GM18909 (cell line): ENCODE measurements around the gene SLFNL1.

ENCODE experiments used
- ATAC-seq: cut with Tn5 transposase; IDR thresholded peaks from one replicate; pipeline ENCODE4 v1.9.1; 2021; ENCODE audit warnings: mild to moderate bottlenecking; ENCODE audit not compliant: unreplicated experiment, poor library complexity

Gene SLFNL1

DNA sequence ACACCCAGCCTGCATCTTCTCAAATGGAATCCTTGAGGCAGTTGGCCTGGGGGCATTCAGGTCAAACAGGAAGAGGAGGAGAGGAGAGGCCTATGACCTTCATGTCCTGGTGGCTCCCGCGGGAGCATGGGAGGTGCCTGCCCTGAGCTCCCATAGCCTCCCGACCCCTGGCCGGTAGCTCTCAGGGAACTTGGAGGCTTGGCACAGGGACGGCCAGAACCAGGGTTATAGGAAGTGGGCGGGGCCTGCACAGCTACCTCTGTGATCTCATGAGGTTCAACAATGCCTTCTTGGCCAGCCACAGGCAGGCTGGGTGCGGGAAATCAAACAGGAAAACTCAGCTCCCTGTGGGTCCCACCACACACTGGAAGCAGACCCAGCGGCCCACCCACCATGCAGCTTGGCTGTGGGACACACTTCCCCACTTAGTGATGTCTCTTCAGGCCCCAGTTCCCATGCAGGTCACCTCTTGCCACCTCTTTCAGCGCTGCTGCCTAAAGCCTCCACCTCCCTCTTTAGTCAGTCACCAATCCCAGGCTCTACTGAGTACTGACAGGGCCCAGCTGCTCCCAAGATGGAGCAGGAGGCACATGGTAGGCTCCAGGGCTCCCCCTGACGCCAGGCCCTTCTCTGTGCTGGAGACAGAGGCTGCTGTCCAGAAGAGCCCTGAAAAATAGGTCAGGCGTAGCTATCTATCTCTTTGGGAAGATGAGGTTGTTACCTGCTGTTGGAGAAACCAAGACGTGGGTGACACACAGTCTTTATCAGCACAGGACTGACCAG lies at the start of gene SLFNL1:
Gene SLFNL1 (minus strand): TSS at position 200 of the 783 bp plus-strand sequence. CDS start 1,065 bp downstream, outside the sequence.
- no peak for ATAC-seq

GRCh38 chr1:41056907-41057306 lies 35.4 kb upstream of the SLFNL1 start:
- no peak for ATAC-seq

DNA sequence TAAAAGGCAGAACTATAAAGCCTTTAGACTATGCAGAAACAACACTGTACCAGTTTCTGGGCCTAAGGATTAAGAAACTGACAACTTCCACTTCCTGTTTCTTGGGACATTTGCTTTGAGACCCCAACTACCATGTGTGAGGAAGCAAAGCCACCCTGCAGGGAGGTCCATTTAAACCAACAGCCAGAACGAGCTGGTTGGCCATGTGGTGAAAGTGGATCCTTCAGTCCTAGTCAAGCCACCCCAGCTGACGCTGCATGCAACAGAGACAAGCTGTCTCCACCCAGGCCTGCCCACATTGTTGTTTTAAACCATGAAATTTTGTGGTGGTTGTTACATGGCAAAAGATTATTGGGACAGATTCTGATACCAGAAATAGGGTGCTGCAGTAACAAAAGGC lies 31.8 kb upstream of the SLFNL1 start:
- no peak for ATAC-seq

GRCh38 chr1:41051022-41051421 lies 29.5 kb upstream of the SLFNL1 start:
- no peak for ATAC-seq

DNA sequence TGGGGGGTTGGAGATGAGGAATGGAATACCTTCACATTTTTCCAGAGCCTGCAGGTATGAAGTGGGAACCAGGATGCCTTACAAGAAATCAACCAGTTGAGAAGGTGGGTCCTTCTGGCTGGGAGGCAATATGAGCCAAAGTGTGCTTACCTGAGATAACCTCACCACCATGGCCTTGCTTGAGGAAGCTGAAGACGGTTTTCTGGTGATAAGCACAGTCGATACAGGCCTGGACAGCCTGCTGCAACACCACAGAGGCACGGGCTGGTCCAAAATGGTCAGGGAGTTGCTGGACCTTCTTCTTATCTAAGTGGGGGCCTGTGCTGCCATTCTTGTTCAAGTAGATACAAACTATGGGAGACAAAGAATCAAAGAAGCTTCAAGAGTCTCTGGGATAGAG lies 27.0 kb upstream of the SLFNL1 start:
- no peak for ATAC-seq

- no peak for ATAC-seq
These were observed 24.8 kb upstream of the SLFNL1 start for GRCh38 chr1:41046347-41046775.

GRCh38 chr1:41045740-41046139 lies 24.2 kb upstream of the SLFNL1 start:
- no peak for ATAC-seq

DNA sequence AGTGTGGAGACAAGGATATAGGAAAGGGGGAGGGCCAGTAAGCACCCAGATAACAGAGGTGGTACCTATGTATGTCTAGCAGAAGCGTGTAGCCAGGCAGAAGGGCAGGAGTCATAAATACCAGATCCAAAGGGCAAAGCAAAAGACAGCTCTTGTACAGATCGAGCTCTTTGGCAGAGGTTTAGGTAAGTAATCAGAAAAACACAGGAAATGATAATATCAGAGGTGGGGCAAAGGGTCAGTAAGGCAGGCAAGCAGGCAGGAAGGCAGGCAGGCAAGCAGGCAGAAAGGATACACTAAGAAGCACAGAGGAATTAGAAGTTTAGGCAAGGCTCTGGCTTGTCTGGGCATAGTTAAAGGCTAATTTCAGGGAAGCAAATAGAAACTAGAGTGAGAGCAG lies 22.7 kb upstream of the SLFNL1 start:
- ATAC-seq = no peak

DNA sequence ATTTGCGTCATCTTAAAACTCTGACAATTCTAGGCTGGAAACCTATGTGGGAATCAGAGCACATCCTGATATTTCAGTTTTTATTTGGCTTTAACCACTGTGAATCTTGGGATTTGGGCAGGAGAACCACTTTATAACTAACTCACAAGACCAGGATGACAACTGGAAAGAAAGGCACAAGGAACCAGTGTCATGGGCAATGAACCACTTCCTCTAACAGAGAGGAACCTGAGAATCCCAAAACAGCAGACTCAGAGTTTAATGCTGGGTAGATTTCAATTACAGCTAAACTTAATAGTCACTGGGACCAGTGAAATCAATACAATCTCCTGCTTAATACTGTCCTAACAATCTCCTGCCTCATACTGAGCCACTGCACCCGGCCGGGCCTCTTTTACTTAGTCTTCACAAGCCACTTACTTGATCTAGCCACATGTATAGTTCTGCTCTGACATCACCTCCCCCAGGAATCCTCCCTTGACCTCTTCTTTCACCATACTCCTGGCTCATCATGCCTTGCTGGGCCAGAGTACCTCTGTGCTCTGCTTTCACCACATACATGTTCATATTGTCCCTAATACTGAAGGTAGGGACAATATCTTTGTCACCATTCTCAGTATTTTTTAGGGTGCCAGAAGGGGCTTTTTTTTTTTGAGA lies 20.2 kb upstream of the SLFNL1 start:
- no peak for ATAC-seq

GRCh38 chr1:41038110-41038509 lies 16.6 kb upstream of the SLFNL1 start:
- ATAC-seq = no peak

DNA sequence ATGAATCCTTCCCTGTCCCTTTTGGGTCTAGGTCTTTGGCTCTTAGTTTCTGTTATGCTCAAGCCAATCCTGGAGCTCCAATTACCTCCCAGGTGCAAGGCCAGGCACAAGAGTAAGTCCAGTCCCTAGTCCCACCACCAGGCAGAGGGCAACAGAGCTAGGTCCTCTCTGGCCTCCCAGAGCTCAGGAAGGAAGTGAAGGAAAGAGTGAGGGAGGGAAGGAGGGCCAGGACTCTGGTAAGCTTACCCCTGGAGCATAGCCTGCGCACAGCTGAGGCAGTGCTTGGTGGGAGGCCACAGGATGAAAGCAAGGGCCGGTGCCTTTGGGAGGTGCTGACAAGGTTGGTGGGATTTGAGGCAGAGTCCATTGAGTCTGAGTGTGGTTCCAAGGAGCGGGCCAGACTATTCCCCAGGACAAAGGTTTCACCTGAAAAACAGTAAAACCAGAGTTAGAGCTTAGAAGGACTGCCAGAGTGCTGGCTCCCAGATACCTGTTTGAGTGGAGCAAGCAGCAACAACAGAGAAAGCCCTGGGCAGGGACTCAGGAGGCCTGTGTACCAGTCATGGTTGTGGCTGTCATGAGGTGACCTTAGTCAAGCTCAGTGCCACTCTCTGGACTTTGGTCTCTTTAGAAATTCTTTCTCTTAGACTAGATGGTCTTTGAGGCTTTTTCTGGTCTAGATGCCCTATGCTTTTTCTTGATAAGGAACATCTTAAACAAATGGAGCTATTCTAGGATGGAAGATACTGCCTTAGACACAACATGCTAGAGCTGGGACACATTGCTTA lies 15.8 kb upstream of the SLFNL1 start:
- no peak for ATAC-seq

GRCh38 chr1:41033272-41033671 lies 11.7 kb upstream of the SLFNL1 start:
- no peak for ATAC-seq

GRCh38 chr1:41032147-41032546 lies 10.6 kb upstream of the SLFNL1 start:
- no peak for ATAC-seq

GRCh38 chr1:41030872-41031616 lies 9.5 kb upstream of the SLFNL1 start:
- no peak for ATAC-seq

- no peak for ATAC-seq
These were observed 6.6 kb upstream of the SLFNL1 start for GRCh38 chr1:41028034-41028642.

DNA sequence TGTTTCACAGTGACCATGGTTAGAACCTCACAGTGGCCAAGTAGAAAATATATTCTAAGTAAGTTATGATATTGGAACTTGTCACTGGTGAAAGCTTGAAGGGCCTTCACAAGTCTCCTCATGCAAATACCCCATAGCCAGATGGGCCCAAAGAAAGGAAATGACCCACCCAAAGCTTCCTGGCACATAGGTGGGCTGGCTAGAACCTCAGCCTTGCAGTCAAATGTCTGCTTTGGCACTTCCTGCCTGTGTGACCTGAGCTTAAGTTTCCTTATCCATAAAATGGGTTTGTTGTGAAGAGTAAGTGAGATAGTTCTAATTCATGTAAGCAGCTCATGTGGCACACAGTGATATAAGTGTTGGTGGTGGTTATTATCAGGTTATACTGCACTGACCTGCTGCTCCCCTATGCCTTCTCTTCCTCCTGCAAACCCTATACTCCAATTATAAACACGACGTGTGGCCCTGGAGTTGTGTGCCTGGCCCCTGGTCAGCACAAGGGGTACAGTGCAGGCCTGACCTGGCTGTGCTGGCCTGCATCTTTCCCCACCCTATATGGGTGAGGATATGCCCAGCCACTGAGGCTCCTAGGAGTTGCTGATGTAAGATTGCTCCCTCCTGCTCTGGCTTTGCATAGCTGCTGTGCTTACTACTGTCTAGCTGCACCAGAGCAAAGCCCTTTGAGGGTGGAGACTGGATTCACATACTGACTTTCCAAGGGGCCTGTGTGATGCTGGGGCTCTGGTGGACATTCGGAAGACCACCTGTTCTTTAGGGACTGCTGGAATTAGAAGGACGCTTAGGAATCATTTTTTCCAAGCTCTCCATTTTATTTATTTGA lies 4.7 kb upstream of the SLFNL1 start:
- no peak for ATAC-seq

DNA sequence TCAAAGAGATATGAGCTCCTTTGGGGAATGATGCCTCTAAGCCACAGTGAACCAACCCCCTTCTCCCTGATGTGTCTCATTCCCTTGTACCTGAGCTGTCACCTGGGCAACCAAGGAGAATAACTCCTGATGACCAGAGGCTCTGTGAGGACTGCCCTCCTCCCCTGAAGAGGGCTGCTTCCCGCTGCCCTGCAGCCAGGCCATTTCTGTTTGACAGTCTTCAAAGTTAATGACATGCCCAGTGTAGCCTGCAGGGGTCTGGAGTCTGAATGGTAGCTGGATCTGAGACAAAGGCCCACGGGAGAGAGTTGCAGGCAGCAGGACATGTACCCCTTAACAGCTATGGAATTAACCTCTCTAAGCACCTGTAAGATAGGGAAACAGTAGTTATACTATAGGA lies 3.4 kb upstream of the SLFNL1 start:
- no peak for ATAC-seq

DNA sequence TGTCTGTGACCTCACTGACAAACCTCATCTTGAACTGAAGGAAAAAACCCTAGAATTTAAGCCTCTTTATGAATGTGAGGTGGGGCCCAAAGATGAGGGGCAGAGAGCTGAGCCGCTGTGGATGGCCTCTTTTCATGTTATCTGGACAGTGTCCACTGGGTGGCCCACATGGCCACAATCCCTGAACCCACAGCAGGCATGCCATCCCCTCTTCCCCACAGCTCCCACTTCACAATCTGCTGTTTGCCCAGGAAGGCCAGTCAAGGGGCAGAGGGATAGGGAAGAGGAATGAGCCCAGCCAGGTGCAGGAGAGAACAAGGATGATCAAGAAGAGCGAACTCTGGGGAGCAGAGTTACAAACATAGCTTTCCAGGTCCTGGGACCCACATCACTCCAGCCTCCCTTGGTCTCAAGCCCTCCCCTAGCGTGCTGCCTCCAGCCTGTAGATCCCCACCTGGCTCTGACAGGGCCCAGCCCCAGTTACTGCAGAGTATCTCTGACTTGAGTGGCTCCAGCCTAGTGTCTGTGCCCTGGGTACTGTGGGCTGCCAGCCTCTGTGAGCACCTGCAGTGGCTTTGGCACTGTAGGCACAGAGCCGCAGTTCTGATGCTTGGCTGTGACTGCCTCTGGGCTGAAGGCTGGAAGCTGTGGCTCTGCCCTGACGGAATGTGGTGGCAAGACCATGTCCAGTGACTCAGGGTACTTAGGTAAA lies 1.9 kb upstream of the SLFNL1 start:
- no peak for ATAC-seq

DNA sequence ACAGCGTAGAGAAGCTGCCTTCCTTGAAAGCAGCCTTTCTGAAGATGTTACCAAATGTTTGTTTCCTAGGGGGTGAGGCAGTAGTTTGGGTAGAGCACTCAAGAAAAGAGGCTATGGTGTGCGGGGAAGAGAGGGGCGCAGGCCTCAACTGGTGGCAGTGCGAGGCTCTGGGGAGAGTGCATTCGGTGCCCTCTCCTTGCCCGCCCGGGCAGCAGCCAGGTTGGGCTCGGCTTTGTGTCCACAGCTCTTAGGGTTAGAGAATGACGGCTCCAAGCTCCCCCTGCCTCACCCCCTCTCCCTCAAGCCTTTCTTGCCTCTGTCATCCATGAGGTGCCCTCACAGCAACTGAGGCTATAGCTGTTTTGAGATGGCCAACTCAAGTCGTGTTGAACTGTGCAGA lies 899 bp upstream of the SLFNL1 start:
- no peak for ATAC-seq
